GM15510 (cell line): ENCODE results near the gene EVI5.

ENCODE experiments used
- POLR2A ChIP-seq: IDR thresholded peaks from 3 replicates; pipeline ENCODE4 v1.6.1; 2011; ENCODE audit warnings: borderline replicate concordance; ENCODE audit not compliant: insufficient read length; ENCODE audit errors: extremely low read depth

The EVI5 gene

GRCh38 chr1:92481599-92481925 is 303.3 kb downstream of the EVI5 start:
- no peak for TF ChIP-seq POLR2A

- TF ChIP-seq POLR2A, result no peak
Observed at GRCh38 chr1:92480813-92481598, 303.9 kb downstream of the EVI5 start.

- no peak for TF ChIP-seq POLR2A
Observed at GRCh38 chr1:92480200-92480812, 304.6 kb downstream of the EVI5 start.

DNA sequence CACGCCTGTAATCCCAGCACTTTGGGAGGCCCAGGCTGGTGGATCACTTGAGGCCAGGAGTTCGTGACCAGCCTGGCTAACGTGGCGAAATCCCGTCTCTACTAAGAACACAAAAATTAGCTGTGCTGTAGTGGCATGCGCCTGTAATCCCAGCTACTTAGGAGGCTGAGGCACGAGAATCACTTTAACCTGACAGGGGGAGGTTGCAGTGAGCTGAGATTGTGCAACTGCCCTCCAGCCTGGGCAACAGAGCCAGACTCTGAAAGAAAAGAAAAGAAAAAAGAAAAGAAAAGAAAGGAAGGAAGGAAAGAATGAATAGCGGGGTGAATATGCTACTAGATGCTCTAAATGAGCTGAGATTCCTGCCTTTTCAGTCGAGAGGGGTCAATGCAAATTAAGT is 305.3 kb downstream of the EVI5 start:
- no peak for TF ChIP-seq POLR2A

- no peak for TF ChIP-seq POLR2A
Observed at GRCh38 chr1:92478393-92478792, 306.5 kb downstream of the EVI5 start.

GRCh38 chr1:92476071-92476631 is 308.8 kb downstream of the EVI5 start:
- TF ChIP-seq POLR2A, result peak; percentile 13

GRCh38 chr1:92475029-92475428 is 309.9 kb downstream of the EVI5 start:
- TF ChIP-seq POLR2A, result no peak

DNA sequence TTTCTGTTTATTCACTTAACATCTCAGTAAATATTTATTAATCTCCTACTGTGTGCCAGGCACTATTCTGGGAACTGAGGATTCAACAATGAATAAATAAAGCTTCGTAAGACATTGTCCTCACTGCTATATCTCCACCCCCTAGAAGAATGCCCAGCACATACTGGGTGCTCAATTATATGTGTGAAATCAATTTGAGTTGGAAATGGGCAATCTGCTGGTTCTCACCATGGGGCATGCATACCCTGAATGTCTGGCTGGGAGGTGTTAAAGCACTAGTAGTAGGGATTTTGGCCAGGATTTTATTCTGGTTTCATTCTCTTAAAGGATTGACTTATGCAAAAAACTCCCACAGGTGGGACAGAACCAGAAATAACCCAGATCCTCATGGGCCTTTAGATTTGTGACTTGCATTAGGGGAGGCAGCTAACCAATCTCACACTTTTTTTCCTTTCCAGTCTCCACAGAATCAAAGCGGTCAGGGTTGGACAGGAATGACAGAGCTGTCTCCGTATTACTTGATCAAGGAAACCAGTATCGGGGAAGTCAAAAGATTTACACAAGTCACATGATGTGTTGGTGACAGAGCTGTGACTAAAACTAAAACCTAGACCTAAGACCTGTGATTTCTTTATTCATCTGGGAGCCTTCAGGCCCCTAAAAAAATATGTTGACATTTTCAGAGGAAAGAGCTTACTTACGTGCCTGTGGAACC is 311.0 kb downstream of the EVI5 start:
- TF ChIP-seq POLR2A, result no peak

DNA sequence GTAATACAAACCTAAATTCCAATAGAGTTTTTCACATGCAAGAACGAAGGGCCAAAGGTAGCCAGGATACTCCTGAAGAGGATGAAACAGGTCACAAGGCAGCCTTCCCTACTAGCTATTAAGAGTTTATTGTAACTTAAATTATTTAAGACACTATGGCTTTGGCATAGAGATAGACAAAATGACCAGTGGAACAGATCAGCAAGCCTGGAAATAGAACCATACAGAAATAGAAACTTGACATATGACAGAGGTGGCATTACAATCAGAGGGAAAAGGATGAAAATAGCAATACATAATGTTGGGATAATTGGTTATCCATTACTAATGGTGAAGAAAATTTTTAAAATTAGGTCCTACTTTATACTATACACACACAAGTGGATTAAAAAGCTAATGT is 314.7 kb downstream of the EVI5 start:
- TF ChIP-seq POLR2A, result no peak

- no peak for TF ChIP-seq POLR2A
Observed at GRCh38 chr1:92466683-92467352, 318.1 kb downstream of the EVI5 start.

DNA sequence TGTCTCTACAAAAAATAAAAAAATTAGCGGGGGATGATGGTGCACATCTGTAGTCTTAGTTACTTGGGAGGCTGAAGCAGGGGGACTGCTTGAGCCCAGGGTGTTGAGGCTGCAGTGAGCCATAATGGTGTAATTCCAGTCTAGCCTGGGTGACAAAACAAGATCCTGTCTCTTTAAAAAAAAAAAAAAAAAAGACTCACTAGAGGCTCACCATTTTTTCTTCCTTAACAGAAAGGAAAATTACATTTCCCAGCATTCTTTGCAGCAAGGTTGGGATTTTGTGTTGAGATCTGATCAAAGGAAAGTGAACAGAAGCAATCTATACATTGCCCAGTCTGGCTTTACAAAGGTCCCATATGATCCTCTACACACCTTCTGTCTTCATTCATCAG is 319.7 kb downstream of the EVI5 start:
- TF ChIP-seq POLR2A, result no peak

GRCh38 chr1:92464588-92465255 is 320.2 kb downstream of the EVI5 start:
- TF ChIP-seq POLR2A, result no peak

GRCh38 chr1:92461364-92462097 is 323.4 kb downstream of the EVI5 start:
- no peak for TF ChIP-seq POLR2A

DNA sequence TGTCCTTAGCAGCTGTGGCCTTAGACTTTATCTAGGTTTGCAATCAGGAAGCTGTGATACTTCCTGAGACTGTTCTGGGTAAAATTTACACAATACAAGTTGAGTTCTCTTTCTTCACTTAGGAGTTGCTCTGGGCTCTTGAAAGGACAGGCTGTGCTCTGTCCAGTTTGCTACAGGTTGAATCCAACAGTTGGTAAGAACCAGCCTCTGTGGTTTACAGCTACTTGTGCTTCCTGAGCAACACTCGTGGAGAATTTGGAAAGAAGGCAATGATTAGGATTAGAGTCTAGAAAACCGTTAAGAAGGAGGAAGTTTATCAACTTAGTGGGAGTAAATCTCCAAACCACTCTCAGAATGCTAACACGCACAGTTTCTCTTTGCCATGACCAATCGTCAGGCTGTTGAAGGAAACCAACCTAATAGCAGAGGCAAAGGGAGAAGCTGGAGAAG is 325.0 kb downstream of the EVI5 start:
- TF ChIP-seq POLR2A, result no peak
